ENCODE results near the gene RDH14.

GRCh38 chr2:18603854-18604530 is 43.5 kb upstream of the RDH14 start:
- TF ChIP-seq CTCF (IDR thresholded peaks at IDR 0.05) (no peak), POLR2A (IDR thresholded peaks at IDR 0.05) (no peak)

Measured in testis (tissue), 2 donors.